Activated naive CD8-positive, alpha-beta T cell (primary cell): ENCODE results near the gene PGAM1.
"Not testable (repeated sequence)": the region's sequence is repeated elsewhere in the genome, so short reads cannot be mapped to it uniquely, and the experiment has no call there.

Source experiments
- H3K27ac Mint-ChIP-seq: one replicate; pipeline ENCODE4 v1.8.0; 2021; ENCODE audit warnings: mixed read lengths
- H3K27me3 Mint-ChIP-seq: one replicate; pipeline ENCODE4 v1.8.0; 2021; ENCODE audit warnings: mixed read lengths
- H3K36me3 Mint-ChIP-seq: one replicate; pipeline ENCODE4 v1.8.0; 2021; ENCODE audit warnings: mixed read lengths
- H3K4me1 Mint-ChIP-seq: one replicate; pipeline ENCODE4 v1.8.0; 2021; ENCODE audit warnings: low read depth, mixed read lengths
- H3K4me3 Mint-ChIP-seq: one replicate; pipeline ENCODE4 v1.8.0; 2021; ENCODE audit warnings: mild to moderate bottlenecking, mixed read lengths
- H3K9me3 Mint-ChIP-seq: one replicate; pipeline ENCODE4 v1.8.0; 2021; ENCODE audit warnings: low read depth, mixed read lengths

Gene PGAM1

GRCh38 chr10:97400665-97401454, 25.1 kb upstream of the PGAM1 start, which contains the start of gene RRP12:
Gene RRP12 (minus strand): TSS chr10:97401340. CDS start chr10:97401231, 109 bp downstream.
- H3K27me3 Mint-ChIP-seq, result no peaks in the 10 kb centered on the region
- peak within 1 kb of the TSS; percentile 88 for H3K27ac Mint-ChIP-seq
- peaks cover 4% of the 10 kb centered on the region for H3K36me3 Mint-ChIP-seq
- H3K4me3 Mint-ChIP-seq, result peak within 1 kb of the TSS; percentile 93
- peaks cover 17% of the 10 kb centered on the region for H3K4me1 Mint-ChIP-seq
- no peaks in the 10 kb centered on the region for H3K9me3 Mint-ChIP-seq

DNA sequence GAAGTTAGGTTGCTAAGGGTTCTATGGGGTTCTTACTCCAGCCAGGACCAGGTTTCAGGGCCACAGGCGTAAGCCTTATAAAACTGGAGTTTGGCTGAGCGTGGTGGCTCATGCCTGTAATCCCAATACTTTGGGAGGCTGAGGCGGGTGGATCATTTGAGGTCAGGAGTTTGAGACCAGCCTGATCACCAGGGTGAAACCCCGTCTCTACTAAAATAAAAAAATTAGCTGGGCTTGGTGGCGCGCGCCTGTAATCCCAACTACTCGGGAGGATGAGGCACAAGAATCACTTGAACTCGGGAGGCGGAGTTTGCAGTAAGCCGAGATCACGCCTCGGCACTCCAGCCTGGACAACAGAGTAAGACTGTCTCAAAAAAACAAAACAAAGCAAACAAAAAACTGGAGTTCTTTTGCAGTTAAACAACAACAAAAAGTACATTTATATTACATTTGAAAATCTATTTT, 24.5 kb upstream of the PGAM1 start:
- peak overlapping the region; percentile 88 for H3K27ac Mint-ChIP-seq
- H3K4me1 Mint-ChIP-seq, result peaks cover 12% of the 10 kb centered on the region
- H3K4me3 Mint-ChIP-seq, result peak overlapping the region; percentile 93
- H3K9me3 Mint-ChIP-seq, result no peaks in the 10 kb centered on the region
- no peaks in the 10 kb centered on the region for H3K27me3 Mint-ChIP-seq
- no peaks in the 10 kb centered on the region for H3K36me3 Mint-ChIP-seq

GRCh38 chr10:97404044-97404443, 21.9 kb upstream of the PGAM1 start:
- Mint-ChIP-seq H3K27me3 (no peaks in the 10 kb centered on the region), H3K4me1 (peaks cover 19% of the 10 kb centered on the region), H3K27ac (no peak overlapping the region), H3K4me3 (no peak overlapping the region), H3K36me3 (no peaks in the 10 kb centered on the region), H3K9me3 (no peaks in the 10 kb centered on the region)

DNA sequence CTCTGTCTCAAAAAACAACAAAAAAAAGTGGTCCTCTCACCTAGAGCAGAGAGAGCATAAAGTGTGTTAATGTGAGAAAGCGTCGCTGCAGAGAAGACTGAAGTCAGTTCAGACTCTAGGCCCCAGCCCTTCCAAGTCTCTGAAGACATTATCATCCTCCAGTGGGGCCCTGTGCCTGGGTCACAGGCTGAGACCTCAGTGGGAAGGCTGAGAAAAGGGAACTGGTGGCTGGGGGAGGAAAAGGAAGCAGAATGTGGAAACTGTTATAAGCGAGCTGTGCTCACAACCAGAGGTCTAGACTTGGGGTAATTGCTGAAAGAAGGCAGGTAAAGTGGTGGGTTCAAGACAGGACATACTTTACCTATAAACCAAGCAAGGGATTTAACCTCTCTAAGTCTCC, 19.9 kb upstream of the PGAM1 start:
- Mint-ChIP-seq H3K4me3 (no peak overlapping the region), H3K27ac (no peak overlapping the region), H3K27me3 (no peaks in the 10 kb centered on the region), H3K9me3 (no peaks in the 10 kb centered on the region), H3K36me3 (no peaks in the 10 kb centered on the region), H3K4me1 (peaks cover 13% of the 10 kb centered on the region)

DNA sequence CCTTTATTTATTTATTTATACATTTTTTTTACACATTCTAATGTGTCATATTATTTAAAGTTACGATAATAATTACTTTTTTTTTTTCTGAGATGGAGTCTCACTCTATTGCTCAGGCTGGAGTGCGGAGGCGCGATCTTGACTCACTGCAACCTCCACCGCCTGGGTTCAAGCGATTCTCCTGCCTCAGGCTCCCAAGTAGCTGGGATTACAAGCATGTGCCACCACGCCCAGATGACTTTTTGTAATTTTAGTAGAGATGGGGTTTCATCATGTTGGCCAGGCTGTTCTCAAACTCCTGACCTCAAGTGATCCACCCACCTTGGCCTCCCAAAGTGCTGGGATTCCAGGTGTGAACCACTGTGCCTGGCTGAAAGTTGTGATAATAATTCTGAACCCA, 19.5 kb upstream of the PGAM1 start:
- H3K4me1 Mint-ChIP-seq, H3K27ac Mint-ChIP-seq, H3K9me3 Mint-ChIP-seq, H3K4me3 Mint-ChIP-seq, H3K27me3 Mint-ChIP-seq, H3K36me3 Mint-ChIP-seq: not testable (repeated sequence)

GRCh38 chr10:97407211-97407951, 18.6 kb upstream of the PGAM1 start:
- no peaks in the 10 kb centered on the region for H3K27me3 Mint-ChIP-seq
- peak overlapping the region; percentile 41 for H3K27ac Mint-ChIP-seq
- H3K9me3 Mint-ChIP-seq, result no peaks in the 10 kb centered on the region
- H3K36me3 Mint-ChIP-seq, result no peaks in the 10 kb centered on the region
- H3K4me1 Mint-ChIP-seq, result peaks cover 8% of the 10 kb centered on the region
- H3K4me3 Mint-ChIP-seq, result peak overlapping the region; percentile 51

DNA sequence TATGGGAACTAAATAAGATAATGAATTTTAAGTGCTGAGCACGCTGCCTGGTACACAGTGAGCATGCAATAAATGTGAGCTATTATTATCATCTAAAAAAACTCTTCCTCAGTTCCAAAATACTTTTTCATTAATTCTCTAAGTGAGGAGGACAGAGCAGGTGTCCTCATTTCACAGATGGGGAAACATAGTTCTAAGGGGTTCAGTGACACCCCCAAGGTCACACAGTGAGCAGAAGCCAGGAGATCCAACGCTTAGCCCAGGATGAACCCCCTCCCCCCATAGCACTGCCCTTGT, 18.1 kb upstream of the PGAM1 start:
- H3K9me3 Mint-ChIP-seq, result no peaks in the 10 kb centered on the region
- H3K36me3 Mint-ChIP-seq, result no peaks in the 10 kb centered on the region
- H3K27ac Mint-ChIP-seq, result peak overlapping the region; percentile 41
- no peak overlapping the region for H3K4me3 Mint-ChIP-seq
- no peaks in the 10 kb centered on the region for H3K27me3 Mint-ChIP-seq
- peaks cover 13% of the 10 kb centered on the region for H3K4me1 Mint-ChIP-seq

GRCh38 chr10:97408496-97408992, 17.4 kb upstream of the PGAM1 start:
- H3K9me3 Mint-ChIP-seq, result no peaks in the 10 kb centered on the region
- peaks cover 17% of the 10 kb centered on the region for H3K4me1 Mint-ChIP-seq
- no peaks in the 10 kb centered on the region for H3K27me3 Mint-ChIP-seq
- no peaks in the 10 kb centered on the region for H3K36me3 Mint-ChIP-seq
- H3K4me3 Mint-ChIP-seq, result no peak overlapping the region
- no peak overlapping the region for H3K27ac Mint-ChIP-seq

- Mint-ChIP-seq H3K27ac (no peak overlapping the region), H3K4me1 (peaks cover 42% of the 10 kb centered on the region), H3K4me3 (no peak overlapping the region), H3K27me3 (no peaks in the 10 kb centered on the region), H3K9me3 (no peaks in the 10 kb centered on the region), H3K36me3 (no peaks in the 10 kb centered on the region)
Observed at GRCh38 chr10:97411406-97411805, 14.6 kb upstream of the PGAM1 start.

GRCh38 chr10:97412891-97413304, 13.1 kb upstream of the PGAM1 start:
- Mint-ChIP-seq H3K9me3 (no peaks in the 10 kb centered on the region), H3K27ac (peak overlapping the region; percentile 89), H3K4me3 (peak overlapping the region; percentile 71), H3K36me3 (no peaks in the 10 kb centered on the region), H3K27me3 (no peaks in the 10 kb centered on the region), H3K4me1 (peaks cover 49% of the 10 kb centered on the region)

DNA sequence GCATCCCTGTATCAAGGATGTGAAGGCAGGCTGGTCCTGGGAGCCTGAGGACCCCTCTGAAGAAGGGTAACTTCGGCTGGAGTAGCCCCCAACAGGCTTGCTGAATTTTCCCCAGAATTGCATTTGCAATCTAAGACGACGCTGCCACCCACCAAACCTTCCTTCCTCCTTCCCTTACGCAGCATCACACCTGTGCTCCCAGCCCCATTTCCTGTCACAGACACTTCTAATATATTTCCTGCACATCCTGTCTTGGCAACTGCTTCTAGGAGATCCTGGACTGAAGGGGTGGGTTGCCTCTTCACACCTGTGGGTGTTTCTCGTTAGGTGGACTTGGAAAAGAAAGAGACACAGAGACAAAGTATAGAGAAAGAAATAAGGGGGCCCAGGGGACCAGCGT, 9.4 kb upstream of the PGAM1 start:
- H3K4me3 Mint-ChIP-seq, result peak overlapping the region; percentile 48
- H3K27ac Mint-ChIP-seq, result peak overlapping the region; percentile 86
- no peaks in the 10 kb centered on the region for H3K9me3 Mint-ChIP-seq
- H3K36me3 Mint-ChIP-seq, result no peaks in the 10 kb centered on the region
- peaks cover 73% of the 10 kb centered on the region for H3K4me1 Mint-ChIP-seq
- H3K27me3 Mint-ChIP-seq, result no peaks in the 10 kb centered on the region

DNA sequence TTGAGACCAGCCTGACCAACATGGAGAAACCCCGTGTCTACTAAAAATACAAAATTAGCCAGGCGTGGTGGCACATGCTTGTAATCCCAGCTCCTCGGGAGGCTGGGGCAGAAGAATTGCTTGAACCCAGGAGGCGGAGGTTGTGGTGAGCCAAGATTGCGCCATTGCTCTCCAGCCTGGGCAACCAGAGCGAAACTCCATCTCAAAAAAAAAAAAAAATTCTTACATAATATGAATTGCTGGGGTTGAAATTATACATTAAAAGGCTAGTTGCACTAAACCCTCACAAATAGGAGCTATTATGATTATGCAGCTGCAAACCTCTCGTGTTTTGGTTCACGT, 2.3 kb upstream of the PGAM1 start:
- H3K4me1 Mint-ChIP-seq, result peaks cover 48% of the 10 kb centered on the region
- H3K36me3 Mint-ChIP-seq, result not testable (repeated sequence)
- peak overlapping the region; percentile 100 for H3K27ac Mint-ChIP-seq

DNA sequence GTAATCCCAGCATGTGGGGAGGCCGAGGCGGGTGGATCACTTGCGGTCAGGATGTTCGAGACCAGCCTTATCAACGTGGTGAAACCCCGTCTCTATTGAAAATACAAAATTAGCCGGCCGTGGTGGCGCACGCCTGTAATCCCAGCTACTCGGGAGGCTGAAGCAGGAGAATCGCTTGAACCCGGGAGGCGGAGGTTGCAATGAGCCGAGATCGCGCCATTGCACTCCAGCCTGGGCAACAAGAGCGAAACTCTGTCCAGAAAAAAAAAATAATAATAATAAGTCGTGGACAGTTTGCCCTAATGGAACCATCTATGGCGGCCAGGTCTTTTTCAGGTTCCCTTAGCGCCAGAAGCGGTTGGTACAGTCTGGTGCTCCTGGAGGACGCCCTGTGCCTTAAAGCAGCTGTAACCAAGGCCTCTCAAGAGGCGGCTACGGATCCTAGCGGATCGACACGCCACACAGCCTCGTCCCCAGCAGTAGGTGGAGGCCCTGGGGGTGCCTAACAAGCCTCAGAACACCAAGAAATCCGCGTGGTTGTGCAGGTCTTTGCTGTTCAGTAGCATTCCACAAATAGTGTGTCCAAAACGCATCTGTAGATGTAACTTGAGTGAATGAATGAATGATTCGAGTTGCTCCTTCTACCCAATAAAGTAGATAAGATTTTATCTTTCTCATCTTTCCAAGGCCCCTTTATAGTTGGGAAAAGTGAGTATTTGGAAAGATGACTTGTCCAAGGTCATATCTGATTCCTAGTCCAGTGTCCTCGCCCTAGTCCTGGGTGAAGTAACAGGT, 982 bp downstream of the PGAM1 start:
- H3K27ac Mint-ChIP-seq, result peak overlapping the region; percentile 97
- H3K4me1 Mint-ChIP-seq, result peaks cover 52% of the 10 kb centered on the region
- peak overlapping the region; percentile 93 for H3K4me3 Mint-ChIP-seq

More for the DNA sequence above, 2.3 kb upstream of the PGAM1 start:
- H3K27me3 Mint-ChIP-seq, H3K9me3 Mint-ChIP-seq: not testable (repeated sequence)
- H3K4me3 Mint-ChIP-seq, result peak overlapping the region; percentile 93

GRCh38 chr10:97427571-97428179, 1.7 kb downstream of the PGAM1 start:
- H3K9me3 Mint-ChIP-seq, result no peaks in the 10 kb centered on the region
- no peaks in the 10 kb centered on the region for H3K27me3 Mint-ChIP-seq
- peaks cover 13% of the 10 kb centered on the region for H3K36me3 Mint-ChIP-seq
- H3K4me3 Mint-ChIP-seq, result peak overlapping the region; percentile 93
- peak overlapping the region; percentile 97 for H3K27ac Mint-ChIP-seq
- H3K4me1 Mint-ChIP-seq, result peaks cover 52% of the 10 kb centered on the region

More for the DNA sequence above, 982 bp downstream of the PGAM1 start:
- Mint-ChIP-seq H3K9me3 (no peaks in the 10 kb centered on the region), H3K36me3 (peaks cover 12% of the 10 kb centered on the region), H3K27me3 (no peaks in the 10 kb centered on the region)
